Activated T-helper 1 cell treated with anti-CD3 and anti-CD28 coated beads, Interleukin-2, amount 50 U/mL, for 16 hours (primary cell): ENCODE results near the gene SAMD4A.
A peak's percentile ranks its signal among the peaks of the same experiment; 100 is the strongest.

ENCODE experiments used
- DNase-seq, 2 donors: peaks; one replicate each; pipeline ENCODE4 v3.0.0-alpha.2; 2020; ENCODE audit warnings: low read depth in 1 of 2, low spot score in 1 of 2

The SAMD4A gene

GRCh38 chr14:54565785-54566409 is 1.0 kb upstream of the SAMD4A start:
- peak; percentile 61 to 75 for DNase-seq

DNA sequence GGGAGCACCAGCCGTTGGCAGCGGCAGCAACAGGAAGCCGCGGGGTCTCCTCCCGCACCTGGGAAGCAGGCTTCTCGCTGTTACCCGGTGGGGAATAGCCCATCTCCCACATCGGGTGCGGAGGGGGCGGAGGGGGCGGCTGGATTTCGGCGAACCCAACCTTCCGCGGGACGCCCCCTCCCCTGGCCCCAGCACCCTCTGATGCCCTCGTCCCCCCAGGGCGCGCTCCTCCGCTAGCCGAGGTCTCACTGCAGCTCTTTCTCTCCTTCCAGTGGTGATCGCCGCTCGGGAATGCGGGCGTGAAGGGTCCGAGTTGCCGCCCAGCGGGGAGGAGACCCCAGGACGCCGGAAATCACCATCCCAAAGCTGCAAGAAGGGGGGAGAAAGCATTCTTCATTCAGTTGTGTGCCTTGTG is 303 bp downstream of the SAMD4A start:
- no peak for DNase-seq

GRCh38 chr14:54567639-54568561 is 972 bp downstream of the SAMD4A start:
- DNase-seq: peak in 1 of 2 donors; percentile 29

DNA sequence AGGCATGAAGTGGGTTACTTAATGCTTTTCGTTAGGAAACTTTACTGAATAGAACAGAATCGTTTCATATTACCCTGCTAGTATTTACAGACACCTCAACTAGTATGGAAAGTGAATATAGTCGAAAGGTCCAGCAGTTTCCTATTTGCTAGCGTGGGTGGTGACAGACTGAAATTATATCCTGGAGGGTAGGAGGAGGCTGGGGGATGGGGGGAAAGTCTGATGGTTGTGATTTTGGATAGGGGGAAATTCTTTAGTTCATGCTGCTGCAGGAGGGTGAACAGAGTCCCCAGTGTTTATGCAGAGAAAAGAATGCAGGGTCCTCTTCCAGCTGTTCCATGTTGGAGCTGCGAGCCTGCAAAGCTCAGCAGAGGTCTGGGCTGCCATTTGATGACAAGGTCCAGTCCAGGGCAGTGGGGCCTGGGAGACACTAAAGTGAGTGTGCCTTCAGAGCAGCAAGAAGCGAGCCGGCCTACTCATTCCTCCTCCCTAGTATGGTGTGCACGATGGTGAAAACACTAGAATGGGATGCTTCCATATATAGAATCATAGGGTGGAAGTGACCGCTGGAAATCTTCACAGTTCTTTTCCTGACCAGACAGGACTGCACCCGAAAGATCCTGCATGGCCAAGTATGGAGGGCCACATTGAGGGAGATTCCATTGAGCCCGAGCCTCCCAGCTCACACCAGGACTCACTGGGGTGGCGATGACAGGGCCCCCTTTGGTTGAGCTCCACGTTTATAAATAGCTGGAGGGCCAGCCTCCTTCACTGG is 2.1 kb downstream of the SAMD4A start:
- DNase-seq: no peak

GRCh38 chr14:54570047-54570446 is 3.1 kb downstream of the SAMD4A start:
- DNase-seq: no peak

- no peak for DNase-seq
Observed at GRCh38 chr14:54570631-54571415, 3.9 kb downstream of the SAMD4A start.

DNA sequence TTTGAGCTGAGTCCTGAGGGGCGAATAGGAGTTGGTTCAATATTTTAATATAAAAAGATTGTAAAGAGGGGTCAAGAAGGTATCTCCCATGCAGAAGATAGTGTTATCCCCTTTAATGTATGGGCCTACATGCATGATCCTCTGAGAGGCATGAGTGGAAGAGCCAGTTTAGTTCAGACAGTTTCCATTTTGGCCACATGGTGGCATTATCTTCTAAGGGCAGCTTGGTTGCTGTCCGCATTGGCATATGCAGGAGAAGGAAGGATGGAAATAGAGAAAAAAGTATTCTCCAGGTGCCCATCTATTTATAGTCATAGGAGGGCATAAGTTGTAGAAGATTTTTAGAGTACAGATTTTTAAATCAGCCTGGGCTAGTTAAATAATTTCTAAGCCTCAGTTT is 5.4 kb downstream of the SAMD4A start:
- no peak for DNase-seq

DNA sequence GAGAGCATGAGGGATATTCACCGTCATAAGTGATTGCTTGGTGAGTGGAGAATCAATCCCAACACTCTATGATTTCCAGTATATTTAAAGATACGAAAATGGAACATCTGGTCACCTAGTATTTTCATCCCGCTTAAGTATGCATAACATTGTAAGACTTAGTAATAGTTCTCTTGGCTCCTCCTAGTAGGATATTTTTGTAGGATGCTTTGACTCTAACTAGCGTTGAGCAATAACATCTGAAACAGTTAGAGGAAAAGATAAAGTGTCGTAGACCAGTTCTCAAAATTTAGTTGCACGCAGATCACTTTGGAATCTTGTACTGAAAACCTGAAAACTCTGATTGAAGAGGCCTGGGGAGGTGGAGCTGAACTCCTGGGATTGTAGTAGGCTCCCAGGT is 7.6 kb downstream of the SAMD4A start:
- DNase-seq: no peak

GRCh38 chr14:54577494-54577893 is 10.6 kb downstream of the SAMD4A start:
- DNase-seq: no peak

GRCh38 chr14:54577977-54578376 is 11.0 kb downstream of the SAMD4A start:
- DNase-seq: no peak

DNA sequence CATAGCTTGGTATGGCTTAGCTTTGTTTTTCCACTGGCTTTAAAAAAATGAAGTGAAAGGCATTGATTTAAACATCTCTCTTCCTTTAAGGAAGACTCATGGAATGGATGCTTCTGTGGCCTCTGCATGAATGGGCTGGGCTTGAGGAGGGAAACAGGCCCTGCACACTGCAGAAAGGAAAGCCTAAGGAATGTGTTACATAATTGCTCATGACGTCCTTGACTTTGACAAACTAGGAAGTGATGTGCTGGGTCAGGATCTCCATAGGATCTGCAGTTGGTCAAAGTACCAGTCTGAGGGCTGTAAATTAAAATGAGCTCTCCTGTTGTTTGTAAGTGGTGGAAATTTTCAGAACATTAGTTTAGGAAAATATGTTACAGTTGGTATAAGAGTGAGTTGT is 12.7 kb downstream of the SAMD4A start:
- no peak for DNase-seq

DNA sequence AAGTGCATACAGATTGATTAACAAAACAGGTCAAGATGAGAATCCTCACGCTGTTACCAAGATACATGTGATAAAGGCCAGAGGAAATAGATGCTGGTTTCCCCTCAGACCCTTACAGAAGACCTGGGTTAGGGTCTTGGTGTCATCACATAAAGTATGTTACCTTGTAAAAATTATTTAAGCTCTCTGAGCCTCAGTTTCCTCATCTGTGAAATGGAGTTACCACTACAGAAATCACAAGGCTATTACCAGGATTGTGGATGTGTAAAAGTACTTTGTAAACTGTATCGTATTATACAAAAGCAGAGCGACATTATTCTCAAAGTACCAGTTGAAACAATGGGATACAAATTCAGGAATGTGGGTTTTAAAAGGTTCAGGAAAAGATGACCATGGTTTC is 14.0 kb downstream of the SAMD4A start:
- no peak for DNase-seq

GRCh38 chr14:54582334-54582733 is 15.4 kb downstream of the SAMD4A start:
- DNase-seq: no peak

DNA sequence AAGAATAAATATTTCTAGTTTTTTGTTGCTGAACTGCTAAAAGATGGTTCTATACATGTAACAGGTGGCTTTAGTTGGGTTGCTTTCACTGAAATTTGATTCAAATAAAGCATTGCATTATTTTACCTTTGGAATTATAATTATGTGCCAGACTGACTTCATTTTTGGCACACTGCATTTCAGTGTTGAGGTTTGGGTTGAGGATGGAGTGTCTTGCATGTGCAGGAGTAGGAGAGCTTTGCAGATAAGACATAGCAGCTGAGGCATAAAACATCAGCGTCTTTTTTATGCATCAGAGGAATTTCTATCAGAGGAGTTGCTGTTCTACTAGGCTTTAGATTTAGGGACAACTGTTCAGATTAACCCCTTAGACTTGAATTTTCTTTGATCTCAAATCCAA is 17.2 kb downstream of the SAMD4A start:
- DNase-seq: no peak

DNA sequence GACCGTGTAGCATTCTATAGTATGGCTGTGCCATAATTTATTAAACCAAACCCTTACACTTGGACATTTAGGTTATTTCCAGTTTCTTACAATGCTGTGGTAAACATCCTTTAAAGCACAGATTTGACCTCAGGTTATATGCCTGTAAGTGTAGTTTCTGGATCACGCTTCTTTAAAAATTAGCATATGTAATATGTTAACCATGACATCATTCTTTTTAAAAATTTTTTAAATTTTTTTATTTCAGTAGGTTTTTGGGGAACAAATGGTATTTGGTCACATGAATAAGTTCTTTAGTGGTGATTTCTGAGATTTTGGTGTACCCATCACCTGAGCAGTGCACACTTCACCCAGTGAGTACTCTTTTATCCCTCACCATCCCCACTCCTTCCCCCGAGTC is 18.3 kb downstream of the SAMD4A start:
- DNase-seq: no peak

GRCh38 chr14:54589076-54589475 is 22.1 kb downstream of the SAMD4A start:
- no peak for DNase-seq

DNA sequence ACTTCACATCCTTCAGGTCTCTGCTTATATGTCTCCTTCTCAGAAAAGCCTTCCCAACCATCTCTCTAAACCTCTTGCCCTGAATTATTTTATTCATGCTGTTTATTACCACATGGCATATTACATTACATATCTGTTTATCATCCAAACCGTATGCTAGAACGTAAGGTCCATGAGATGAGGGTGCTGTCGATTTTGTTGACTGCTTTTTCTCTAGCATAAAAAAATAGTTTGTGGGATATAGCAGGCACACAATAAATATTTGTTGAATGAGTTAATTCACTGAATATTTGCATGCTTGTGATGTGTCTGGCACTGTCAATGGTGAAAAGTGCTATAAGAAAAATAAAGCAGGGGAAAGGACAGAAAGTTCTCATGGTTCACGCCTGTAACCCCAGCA is 22.9 kb downstream of the SAMD4A start:
- DNase-seq: no peak

DNA sequence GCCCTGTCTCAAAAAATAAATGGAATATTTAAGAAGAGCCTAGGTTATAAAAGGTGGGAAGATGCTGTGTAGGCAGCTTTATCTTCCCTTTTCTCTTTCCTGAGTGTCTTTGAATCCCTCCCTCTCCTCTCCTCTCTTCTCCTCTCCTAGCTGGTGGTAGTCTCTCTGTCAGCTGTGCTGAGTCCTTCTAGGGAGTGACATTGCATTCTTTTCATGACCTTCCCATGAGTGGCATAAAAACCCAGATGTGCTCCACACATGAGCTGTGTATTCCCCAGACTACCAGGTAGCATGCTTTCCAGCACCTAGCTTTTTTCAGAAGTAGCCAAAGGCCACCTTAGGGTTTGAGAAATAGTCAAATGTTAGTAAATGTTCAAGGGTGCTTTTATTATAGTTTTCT is 23.6 kb downstream of the SAMD4A start:
- no peak for DNase-seq

DNA sequence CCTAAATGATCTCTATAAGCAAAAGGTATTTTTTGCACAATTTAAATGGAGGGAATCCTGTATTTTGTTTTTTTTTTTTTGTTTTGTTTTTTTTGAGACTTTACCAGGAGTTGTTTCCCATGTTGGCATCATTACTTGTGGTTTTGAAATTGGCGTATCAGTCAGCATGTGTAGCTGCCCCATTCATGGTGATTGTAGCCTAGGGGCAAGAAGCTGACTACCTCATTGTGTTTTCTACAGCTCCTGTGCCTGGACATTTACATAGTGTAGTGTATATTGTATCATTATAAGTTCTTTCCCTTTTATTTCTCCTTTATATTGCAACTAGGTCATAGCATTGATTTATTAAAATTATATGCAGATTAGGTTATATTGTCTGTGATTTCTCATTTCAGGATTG is 24.5 kb downstream of the SAMD4A start:
- no peak for DNase-seq

GRCh38 chr14:54591866-54592265 is 24.9 kb downstream of the SAMD4A start:
- DNase-seq: no peak

DNA sequence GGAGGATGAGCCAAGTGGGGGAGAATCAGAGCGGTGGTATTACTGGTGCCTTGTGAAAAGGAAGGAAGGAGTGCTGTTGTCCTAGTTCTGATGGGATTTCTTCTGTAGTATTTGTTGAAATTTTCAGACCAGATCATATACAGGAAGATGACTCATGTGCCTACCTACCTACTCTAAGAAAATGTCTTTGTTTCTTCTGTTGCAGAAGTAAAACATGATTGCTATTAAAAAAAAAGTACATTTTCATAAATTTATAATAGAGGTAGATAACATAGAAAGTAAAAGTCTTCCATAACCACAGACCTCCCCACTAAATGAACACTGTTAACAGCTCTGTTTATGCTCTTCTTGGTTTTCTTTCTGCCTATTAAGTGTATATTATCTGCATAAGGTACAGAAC is 26.9 kb downstream of the SAMD4A start:
- no peak for DNase-seq
